Measurements from ENCODE around the gene MARCHF3. TPM values are rescaled to one million over a fixed set of nuclear protein-coding genes. Genes with fewer than 3 reads are reported as not detected.
"Not testable (repeated sequence)": the region's sequence is repeated elsewhere in the genome, so short reads cannot be mapped to it uniquely, and the experiment has no call there.

Gene MARCHF3
- polyA plus RNA-seq, 6 donors from 2014 or later = 63.4 to 81.0 (median 71.7) TPM

GRCh38 chr5:127005282-127005681, 25.1 kb downstream of the MARCHF3 start:
- H3K4me1 Mint-ChIP-seq = peaks cover 40 to 75% (median 52%) of the 10 kb centered on the region in 3 donors
- H3K4me3 Mint-ChIP-seq = peak overlapping the region in 2 of 8 donors; percentile 30 to 66
- ATAC-seq (ENCODE audit: low read depth in 2 of 2) = peak in 1 of 2 donors; percentile 37

GRCh38 chr5:127004721-127005120, 25.6 kb downstream of the MARCHF3 start:
- Mint-ChIP-seq H3K4me1 (peaks cover 42 to 74% (median 55%) of the 10 kb centered on the region in 3 donors), H3K4me3 (peak overlapping the region in 1 of 8 donors; percentile 49), H3K27me3 (no peaks in the 10 kb centered on the region), H3K9me3 (no peaks in the 10 kb centered on the region), H3K36me3 (peaks cover 16 to 27% of the 10 kb centered on the region in 2 donors), H3K27ac (peak overlapping the region in 1 of 6 donors; percentile 15)
- no peak for ATAC-seq (ENCODE audit: low read depth in 2 of 2)
- DNase-seq = no peak

More at GRCh38 chr5:127005282-127005681, 25.1 kb downstream of the MARCHF3 start:
- not testable (repeated sequence) for H3K9me3 Mint-ChIP-seq, H3K27me3 Mint-ChIP-seq, DNase-seq
- H3K27ac Mint-ChIP-seq = peak overlapping the region in 3 of 6 donors; percentile 26 to 54 (median 44)
- H3K36me3 Mint-ChIP-seq = peaks cover 16 to 27% of the 10 kb centered on the region in 2 donors

GRCh38 chr5:127003798-127004495, 26.4 kb downstream of the MARCHF3 start:
- no peak for DNase-seq
- peak overlapping the region in 4 of 8 donors; percentile 32 to 73 (median 48) for H3K4me3 Mint-ChIP-seq

GRCh38 chr5:127002390-127002789, 28.0 kb downstream of the MARCHF3 start:
- ATAC-seq (ENCODE audit: low read depth in 2 of 2) (no peak), DNase-seq (no peak)
- Mint-ChIP-seq H3K27me3 (no peaks in the 10 kb centered on the region), H3K4me1 (peaks cover 46 to 81% (median 64%) of the 10 kb centered on the region in 3 donors), H3K9me3 (no peaks in the 10 kb centered on the region), H3K27ac (no peak overlapping the region), H3K4me3 (no peak overlapping the region), H3K36me3 (peaks cover 16 to 20% of the 10 kb centered on the region in 2 donors)

More at GRCh38 chr5:127003798-127004495, 26.4 kb downstream of the MARCHF3 start:
- Mint-ChIP-seq H3K36me3 (peaks cover 16 to 27% of the 10 kb centered on the region in 2 donors), H3K4me1 (peaks cover 44 to 75% (median 57%) of the 10 kb centered on the region in 3 donors), H3K9me3 (no peaks in the 10 kb centered on the region), H3K27me3 (no peaks in the 10 kb centered on the region), H3K27ac (peak overlapping the region in 3 of 6 donors; percentile 15 to 29 (median 17))
- no peak for ATAC-seq (ENCODE audit: low read depth in 2 of 2)

- no peaks in the 10 kb centered on the region for H3K27me3 Mint-ChIP-seq
- H3K9me3 Mint-ChIP-seq = no peaks in the 10 kb centered on the region
- DNase-seq (no peak), ATAC-seq (ENCODE audit: low read depth in 2 of 2) (no peak)
- H3K4me1 Mint-ChIP-seq = peaks cover 52 to 81% (median 70%) of the 10 kb centered on the region in 3 donors
- H3K36me3 Mint-ChIP-seq = peaks cover 16 to 20% of the 10 kb centered on the region in 2 donors
- H3K4me3 Mint-ChIP-seq = no peak overlapping the region
- H3K27ac Mint-ChIP-seq = peak overlapping the region in 3 of 6 donors; percentile 13 to 40 (median 39)
Measured at GRCh38 chr5:127001621-127002296, 28.6 kb downstream of the MARCHF3 start.

- DNase-seq (no peak), ATAC-seq (ENCODE audit: low read depth in 2 of 2) (no peak)
- Mint-ChIP-seq H3K27ac (peak overlapping the region in 5 of 6 donors; percentile 12 to 86 (median 54)), H3K4me3 (peak overlapping the region in 5 of 8 donors; percentile 2 to 57 (median 46)), H3K9me3 (no peaks in the 10 kb centered on the region), H3K36me3 (peaks cover 20 to 26% of the 10 kb centered on the region in 2 donors), H3K4me1 (peaks cover 73 to 92% (median 88%) of the 10 kb centered on the region in 3 donors), H3K27me3 (no peaks in the 10 kb centered on the region)
Measured at GRCh38 chr5:126998895-126999570, 31.3 kb downstream of the MARCHF3 start.

GRCh38 chr5:126998201-126998631, 32.1 kb downstream of the MARCHF3 start:
- peak overlapping the region in 6 of 8 donors; percentile 19 to 49 (median 33) for H3K4me3 Mint-ChIP-seq
- peak; percentile 37 to 73 for ATAC-seq (ENCODE audit: low read depth in 2 of 2)
- peak overlapping the region in 5 of 6 donors; percentile 22 to 84 (median 51) for H3K27ac Mint-ChIP-seq
- DNase-seq = no peak
- no peaks in the 10 kb centered on the region for H3K27me3 Mint-ChIP-seq
- peaks cover 24 to 34% of the 10 kb centered on the region in 2 donors for H3K36me3 Mint-ChIP-seq
- peaks cover 75 to 93% (median 89%) of the 10 kb centered on the region in 3 donors for H3K4me1 Mint-ChIP-seq
- peaks cover 0 to under 1% (median 0%) of the 10 kb centered on the region in 7 donors for H3K9me3 Mint-ChIP-seq

- Mint-ChIP-seq H3K27me3 (no peaks in the 10 kb centered on the region), H3K9me3 (peaks cover 0 to 7% (median 4%) of the 10 kb centered on the region in 7 donors), H3K36me3 (peaks cover 24 to 28% of the 10 kb centered on the region in 2 donors), H3K4me3 (peak overlapping the region in 2 of 8 donors; percentile 33), H3K4me1 (peaks cover 74 to 95% (median 94%) of the 10 kb centered on the region in 3 donors), H3K27ac (peak overlapping the region in 3 of 6 donors; percentile 16 to 91 (median 56))
- DNase-seq (no peak), ATAC-seq (ENCODE audit: low read depth in 2 of 2) (no peak)
Measured at GRCh38 chr5:126995689-126996088, 34.7 kb downstream of the MARCHF3 start.

- Mint-ChIP-seq H3K36me3 (peaks cover 24 to 28% of the 10 kb centered on the region in 2 donors), H3K27me3 (no peaks in the 10 kb centered on the region), H3K4me1 (peaks cover 74 to 97% (median 94%) of the 10 kb centered on the region in 3 donors), H3K27ac (peak overlapping the region in 2 of 6 donors; percentile 56 to 91), H3K9me3 (peaks cover 0 to 10% (median 4%) of the 10 kb centered on the region in 7 donors), H3K4me3 (peak overlapping the region in 3 of 8 donors; percentile 3 to 33 (median 5))
- ATAC-seq (ENCODE audit: low read depth in 2 of 2) (no peak), DNase-seq (no peak)
Measured at GRCh38 chr5:126995039-126995438, 35.3 kb downstream of the MARCHF3 start.

GRCh38 chr5:126994485-126994884, 35.9 kb downstream of the MARCHF3 start:
- Mint-ChIP-seq H3K4me1 (peaks cover 71 to 99% (median 89%) of the 10 kb centered on the region in 3 donors), H3K9me3 (peaks cover 0 to 10% (median 4%) of the 10 kb centered on the region in 7 donors), H3K27ac (peak overlapping the region in 2 of 6 donors; percentile 78 to 91), H3K36me3 (peaks cover 24 to 28% of the 10 kb centered on the region in 2 donors), H3K4me3 (peak overlapping the region in 4 of 8 donors; percentile 20 to 78 (median 56)), H3K27me3 (no peaks in the 10 kb centered on the region)
- no peak for ATAC-seq (ENCODE audit: low read depth in 2 of 2)
- no peak for DNase-seq

GRCh38 chr5:126988021-126988569, 42.3 kb downstream of the MARCHF3 start:
- peaks cover 15 to 18% of the 10 kb centered on the region in 2 donors for H3K36me3 Mint-ChIP-seq
- peak overlapping the region; percentile 72 to 94 (median 88) for H3K4me3 Mint-ChIP-seq
- H3K27ac Mint-ChIP-seq = peak overlapping the region; percentile 94 to 99 (median 96)
- H3K27me3 Mint-ChIP-seq = no peaks in the 10 kb centered on the region
- H3K4me1 Mint-ChIP-seq = peaks cover 65 to 92% (median 74%) of the 10 kb centered on the region in 3 donors
- H3K9me3 Mint-ChIP-seq = peaks cover 0 to 9% (median 4%) of the 10 kb centered on the region in 7 donors
- DNase-seq (peak; percentile 84), ATAC-seq (ENCODE audit: low read depth in 2 of 2) (peak; percentile 90 to 93)

- H3K9me3 Mint-ChIP-seq = peaks cover 0 to 5% (median 0%) of the 10 kb centered on the region in 7 donors
- peaks cover 67 to 92% (median 73%) of the 10 kb centered on the region in 3 donors for H3K4me1 Mint-ChIP-seq
- peaks cover 11% of the 10 kb centered on the region in 2 donors for H3K36me3 Mint-ChIP-seq
- H3K4me3 Mint-ChIP-seq = peak overlapping the region; percentile 72 to 94 (median 88)
- H3K27ac Mint-ChIP-seq = peak overlapping the region; percentile 94 to 99 (median 96)
- no peaks in the 10 kb centered on the region for H3K27me3 Mint-ChIP-seq
- ATAC-seq (ENCODE audit: low read depth in 2 of 2) (no peak), DNase-seq (peak; percentile 20)
Measured at GRCh38 chr5:126987271-126987899, 43.0 kb downstream of the MARCHF3 start.

Measured in naive B cell (primary cell).